ENCODE measurements around the gene ASAP3. TPM values are rescaled to one million over a fixed set of nuclear protein-coding genes. Genes with fewer than 3 reads are reported as not detected.
A peak's percentile ranks its signal among the peaks of the same experiment; 100 is the strongest.
"Not testable (repeated sequence)": the region's sequence is repeated elsewhere in the genome, so short reads cannot be mapped to it uniquely, and the experiment has no call there.

ASAP3 gene
- total RNA-seq, 1 donor from 2014 or later = 66.7 TPM

DNA sequence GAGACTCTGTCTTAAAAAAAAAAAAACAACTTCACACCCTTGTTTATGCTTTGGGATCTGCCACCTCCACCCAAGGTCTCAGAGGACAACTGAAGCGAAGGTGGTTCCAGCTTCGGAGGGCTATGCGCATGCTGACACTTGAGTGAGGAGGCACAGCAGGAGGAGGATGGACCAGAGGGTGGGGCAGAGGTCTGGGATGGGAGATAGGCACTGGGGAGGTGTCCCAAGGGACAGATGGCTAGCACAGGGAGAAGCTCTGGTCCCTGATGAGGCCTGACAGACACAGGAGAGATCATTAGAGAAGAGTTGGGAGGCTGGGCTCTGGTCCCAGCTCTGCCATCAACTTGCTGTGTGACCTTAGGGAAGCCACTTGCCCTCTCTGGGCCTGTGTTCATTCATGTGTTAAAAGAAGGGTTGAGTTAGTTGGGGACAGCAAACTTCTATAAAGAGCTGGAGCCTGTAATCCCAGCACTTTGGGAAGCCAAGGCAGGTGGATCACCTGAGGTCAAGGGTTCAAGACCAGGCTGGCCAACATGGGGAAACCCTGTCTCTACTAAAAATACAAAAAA is 30.2 kb upstream of the ASAP3 start:
- peak; percentile 11 for DNase-seq

DNA sequence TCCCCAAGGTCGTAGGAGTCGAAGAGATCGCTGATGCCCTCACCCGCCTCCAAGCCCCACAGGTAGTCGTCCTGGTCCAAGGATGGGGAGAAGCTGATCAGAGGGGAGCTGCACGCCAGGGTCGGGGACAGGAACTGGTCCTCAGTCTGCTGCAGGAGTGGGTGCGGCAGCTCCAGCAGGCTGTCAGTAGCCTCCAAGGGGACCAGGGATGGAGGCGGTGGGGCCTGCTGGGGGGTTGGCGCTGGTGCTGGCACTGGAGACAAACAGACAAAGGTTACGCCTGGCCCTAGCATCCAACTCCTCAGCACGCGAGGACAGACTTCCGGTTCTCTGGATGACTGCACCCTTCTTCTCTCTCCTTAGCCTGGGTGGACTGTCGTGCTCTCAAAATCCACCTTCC is 25.9 kb upstream of the ASAP3 start:
- no peak for DNase-seq

DNA sequence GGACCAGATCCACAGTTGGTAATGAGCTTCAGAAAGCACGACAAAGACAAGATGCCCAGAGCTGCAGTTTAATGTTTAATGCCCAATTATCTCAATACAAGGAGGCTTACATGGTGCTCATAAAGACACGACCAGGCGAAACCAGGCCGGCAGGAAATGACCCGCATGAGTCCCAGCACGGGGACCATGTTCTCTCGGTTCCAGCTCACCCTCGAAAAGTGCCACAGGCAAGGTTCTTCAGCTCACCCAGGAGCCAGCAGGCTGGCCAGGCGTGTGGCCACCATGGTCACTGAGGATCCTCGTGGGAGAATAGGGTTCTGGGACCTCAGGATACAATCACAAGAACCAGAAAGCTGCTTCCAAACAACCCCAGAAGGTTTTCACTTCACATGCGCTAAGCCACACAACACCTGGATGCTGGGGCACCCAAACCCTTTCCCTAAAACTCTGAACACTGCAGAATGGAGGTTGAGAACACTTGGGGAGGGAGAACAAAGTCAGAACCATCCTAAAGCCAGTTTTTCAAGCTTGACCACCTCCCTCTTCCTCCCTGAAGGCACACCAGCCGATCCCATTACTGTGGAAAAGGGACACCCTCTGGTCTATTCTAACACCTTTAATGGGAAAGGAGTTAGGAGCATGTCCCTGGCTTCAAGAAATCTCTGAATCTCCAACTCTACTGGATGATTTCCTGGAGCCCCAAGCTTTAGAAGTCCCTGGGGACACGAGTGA is 22.6 kb upstream of the ASAP3 start:
- DNase-seq = no peak

DNA sequence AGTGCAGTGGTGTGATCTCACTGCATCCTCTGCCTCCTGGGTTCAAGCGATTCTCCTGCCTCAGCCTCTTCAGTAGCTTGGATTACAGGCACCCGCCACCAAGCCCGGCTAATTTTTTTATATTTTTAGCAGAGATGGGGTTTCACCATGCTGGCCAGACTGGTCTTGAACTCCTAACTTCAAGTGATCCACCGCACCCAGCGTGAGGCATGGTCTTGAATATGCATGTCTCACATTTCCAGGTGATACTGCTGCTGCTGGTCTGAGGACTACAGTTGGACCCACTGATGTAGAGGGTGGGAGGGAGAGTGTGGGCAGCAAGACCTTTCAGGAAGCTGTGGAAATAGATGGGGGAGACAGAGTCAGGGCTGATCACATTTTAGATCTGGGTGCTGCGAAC is 21.9 kb upstream of the ASAP3 start:
- DNase-seq = no peak

DNA sequence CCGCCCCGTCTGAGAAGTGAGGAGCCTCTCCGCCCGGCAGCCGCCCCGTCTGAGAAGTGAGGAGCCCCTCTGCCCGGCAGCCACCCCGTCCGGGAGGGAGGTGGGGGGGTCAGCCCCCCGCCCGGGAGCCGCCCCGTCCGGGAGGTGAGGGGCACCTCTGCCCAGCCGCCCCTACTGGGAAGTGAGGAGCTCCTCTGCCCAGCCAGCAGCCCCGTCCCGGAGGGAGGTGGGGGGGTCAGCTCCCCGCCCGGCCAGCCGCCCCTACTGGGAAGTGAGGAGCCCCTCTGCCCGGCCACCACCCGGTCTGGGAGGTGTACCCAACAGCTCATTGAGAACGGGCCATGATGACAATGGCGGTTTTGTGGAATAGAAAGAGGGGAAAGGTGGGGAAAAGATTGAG is 20.2 kb upstream of the ASAP3 start:
- not testable (repeated sequence) for DNase-seq

DNA sequence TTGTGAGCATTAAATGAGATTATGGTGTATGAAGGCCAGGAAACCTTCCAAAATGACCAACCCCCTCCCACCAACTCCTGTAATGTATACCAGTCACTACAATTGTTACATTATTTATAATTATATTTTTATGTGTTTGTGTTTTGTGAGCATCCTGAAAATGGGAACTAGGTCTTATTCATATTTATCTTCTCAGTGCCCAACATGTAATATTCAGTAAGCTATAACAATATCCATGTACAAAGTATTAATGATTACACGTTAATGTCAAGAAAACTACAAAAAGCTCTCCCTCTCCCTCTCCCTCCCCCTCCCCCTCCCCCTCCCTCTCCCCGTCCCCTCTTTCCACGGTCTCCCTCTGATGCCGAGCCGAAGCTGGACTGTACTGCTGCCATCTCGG is 19.0 kb upstream of the ASAP3 start:
- no peak for DNase-seq

DNA sequence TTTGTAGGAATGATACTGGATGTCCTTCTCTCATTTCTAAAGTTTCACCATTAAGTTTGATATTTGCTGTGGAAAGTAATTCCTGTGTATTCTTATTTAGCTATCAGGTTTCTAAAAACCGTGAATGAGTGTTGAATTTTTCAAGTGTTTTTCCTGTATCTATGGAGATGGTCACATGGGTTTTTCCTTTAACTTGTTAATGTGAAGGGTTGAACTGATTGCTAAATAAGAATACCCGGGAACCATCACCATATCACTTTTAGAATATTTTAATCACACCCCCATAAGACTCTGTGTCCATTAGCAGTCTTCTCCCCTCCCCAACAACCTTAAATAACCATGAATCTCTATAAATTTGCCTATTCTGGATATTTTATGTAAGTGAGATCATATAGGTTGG is 16.5 kb upstream of the ASAP3 start:
- no peak for DNase-seq

DNA sequence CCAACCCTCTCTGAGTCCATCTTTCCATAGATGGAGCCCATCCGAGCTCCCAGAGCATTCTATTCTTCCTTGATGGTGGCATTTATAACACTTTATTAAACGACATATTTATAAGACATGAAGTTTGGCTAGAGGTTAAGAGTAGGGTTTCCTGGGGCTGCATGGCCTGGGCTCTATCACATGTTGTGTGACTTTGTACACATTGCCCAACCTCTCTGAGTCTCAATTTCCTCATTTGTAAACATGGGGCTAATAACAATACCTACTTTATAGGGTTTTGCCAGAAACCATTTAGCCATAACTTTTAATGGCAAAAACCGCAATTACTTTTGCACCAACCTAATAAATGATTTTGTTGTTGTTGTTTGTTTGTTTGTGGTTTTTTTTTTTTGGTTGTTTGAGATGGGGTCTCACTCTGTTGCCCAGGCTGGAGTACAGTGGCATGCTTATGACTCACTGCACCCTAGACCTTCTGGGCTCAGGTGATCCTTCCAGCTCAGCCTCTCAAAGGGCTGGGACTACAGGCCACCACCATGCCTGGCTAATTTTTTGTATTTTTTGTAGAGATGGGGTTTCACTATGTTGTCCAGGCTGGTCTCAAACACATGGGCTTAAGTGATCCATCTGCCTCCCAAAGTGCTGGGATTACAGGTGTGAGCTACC is 13.9 kb upstream of the ASAP3 start:
- no peak for DNase-seq

DNA sequence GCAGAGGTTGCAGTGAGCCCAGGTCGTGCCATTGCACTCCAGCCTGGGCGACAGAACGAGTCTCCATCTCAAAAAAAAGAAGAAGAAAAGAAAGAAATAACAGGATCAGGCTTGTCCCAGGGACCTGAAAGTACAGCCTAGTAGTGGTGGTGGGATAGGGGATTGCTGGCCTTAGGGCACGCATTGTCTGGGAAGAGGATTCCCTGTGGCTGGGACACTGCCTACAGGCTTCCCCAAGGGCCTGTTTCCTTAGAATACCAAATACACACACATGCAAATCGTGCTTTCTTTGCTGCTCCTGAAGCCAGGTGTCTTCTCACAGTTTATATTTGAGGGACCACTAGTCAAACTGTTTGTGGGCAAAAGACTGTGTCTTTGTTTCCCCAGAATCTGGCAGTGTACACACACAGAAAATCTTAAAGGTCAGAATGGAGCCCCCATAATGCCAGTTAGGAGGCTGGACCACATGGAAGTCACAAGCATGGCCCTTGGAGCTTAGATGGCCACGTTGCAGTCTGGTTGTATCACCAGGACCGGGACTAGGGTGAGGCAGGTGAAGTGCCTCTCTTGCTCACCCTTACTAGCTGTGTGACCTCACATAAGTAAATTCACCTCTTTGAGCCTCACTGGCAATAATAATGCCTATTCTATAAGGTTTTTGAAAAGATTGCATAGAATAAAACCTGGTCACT is 12.7 kb upstream of the ASAP3 start:
- DNase-seq = no peak

DNA sequence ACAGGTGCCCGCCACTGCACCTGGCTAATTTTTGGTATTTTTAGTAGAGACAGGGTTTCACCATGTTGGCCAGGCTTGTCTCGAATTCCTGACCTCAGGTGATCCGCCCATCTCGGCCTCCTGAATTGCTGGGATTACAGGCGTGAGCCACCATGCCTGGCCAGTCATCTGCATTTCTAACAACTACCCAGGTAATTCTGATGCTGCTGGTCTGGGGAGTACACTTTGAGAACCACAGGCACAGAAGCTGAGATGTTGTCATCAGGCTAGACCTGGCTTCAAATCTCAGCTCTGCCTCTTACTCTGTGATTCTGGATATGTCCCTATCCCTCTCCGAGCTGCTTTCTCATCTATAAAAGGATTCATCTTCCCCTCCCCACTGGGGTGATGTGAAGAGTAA is 10.9 kb upstream of the ASAP3 start:
- DNase-seq = not testable (repeated sequence)

DNA sequence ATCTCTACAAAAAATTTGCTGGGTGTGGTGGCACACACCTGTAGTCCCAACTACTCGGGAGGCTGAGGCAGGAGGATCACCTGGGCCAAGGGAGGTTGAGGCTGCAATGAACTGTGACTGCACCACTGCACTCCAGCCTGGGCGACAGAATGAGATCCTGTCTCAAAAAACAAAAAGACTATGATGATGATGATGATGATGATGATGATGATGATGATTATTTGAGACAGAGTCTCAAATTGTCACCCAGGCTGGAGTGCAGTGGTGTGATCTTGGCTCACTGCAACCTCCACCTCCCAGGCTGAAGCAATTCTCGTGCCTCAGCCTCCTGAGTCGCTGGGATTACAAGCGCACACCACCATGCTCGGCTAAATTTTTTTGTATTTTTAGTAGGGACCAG is 8.8 kb upstream of the ASAP3 start:
- DNase-seq = not testable (repeated sequence)

DNA sequence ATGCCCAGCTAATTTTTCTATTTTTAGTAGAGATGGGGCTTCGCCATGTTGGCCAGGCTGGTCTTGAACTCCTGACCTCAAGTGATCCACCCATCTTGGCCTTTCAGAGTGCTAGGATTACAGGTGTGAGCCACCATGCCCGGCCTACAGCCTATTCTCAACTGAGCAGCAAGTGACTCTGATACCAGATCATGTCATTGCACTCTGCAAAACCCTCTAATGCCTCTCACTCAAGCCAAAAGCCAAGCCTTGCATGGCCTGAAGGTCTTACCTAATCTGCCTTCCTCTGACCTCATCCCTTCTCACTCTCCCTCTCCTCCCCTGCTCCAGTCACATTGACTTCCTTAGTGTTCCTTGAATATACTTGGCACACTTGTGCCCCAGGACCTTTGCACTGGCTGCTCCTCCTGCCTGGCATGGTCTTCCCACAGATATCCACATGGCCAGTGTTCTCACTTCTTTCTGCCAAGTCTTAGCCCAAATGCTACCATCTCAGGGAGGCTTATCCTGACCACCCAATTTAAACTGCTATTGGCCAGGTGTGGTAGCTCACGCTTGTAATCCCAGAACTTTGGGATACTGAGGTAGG is 8.2 kb upstream of the ASAP3 start:
- no peak for DNase-seq

DNA sequence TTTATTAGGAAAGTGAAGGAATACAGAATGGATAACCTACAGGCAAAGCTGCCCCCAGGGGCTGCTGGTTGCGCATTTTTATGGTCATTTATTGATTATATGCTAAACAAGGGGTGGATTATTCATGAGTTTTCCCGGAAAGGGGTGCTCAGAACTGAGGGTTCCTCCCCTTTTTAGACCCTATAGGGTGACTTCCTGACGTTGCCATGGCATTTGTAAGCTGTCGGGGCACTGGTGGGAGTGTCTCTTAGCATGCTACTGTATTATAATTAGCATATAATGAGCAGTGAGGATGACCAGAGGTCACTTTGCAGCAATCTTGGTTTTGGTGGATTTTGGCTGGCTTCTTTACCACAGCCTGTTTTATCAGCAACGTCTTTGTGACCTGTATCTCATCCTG is 5.9 kb upstream of the ASAP3 start:
- DNase-seq = no peak

DNA sequence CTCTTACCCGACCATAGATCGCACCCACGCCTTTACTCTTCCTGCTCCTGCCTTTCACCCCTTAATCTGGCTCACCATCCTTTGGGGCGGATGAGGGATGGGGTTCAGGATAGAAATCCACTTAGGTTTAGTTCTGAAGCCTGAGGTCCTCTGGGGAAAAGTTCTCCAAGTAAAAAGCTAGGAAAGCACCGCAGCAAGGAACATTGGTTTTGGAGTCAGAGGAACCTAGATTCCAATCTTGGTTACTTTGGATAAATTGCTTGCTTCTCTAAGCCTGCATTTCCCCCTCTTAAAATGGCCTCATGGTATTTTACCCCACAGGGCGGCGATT is 988 bp upstream of the ASAP3 start:
- no peak for DNase-seq

DNA sequence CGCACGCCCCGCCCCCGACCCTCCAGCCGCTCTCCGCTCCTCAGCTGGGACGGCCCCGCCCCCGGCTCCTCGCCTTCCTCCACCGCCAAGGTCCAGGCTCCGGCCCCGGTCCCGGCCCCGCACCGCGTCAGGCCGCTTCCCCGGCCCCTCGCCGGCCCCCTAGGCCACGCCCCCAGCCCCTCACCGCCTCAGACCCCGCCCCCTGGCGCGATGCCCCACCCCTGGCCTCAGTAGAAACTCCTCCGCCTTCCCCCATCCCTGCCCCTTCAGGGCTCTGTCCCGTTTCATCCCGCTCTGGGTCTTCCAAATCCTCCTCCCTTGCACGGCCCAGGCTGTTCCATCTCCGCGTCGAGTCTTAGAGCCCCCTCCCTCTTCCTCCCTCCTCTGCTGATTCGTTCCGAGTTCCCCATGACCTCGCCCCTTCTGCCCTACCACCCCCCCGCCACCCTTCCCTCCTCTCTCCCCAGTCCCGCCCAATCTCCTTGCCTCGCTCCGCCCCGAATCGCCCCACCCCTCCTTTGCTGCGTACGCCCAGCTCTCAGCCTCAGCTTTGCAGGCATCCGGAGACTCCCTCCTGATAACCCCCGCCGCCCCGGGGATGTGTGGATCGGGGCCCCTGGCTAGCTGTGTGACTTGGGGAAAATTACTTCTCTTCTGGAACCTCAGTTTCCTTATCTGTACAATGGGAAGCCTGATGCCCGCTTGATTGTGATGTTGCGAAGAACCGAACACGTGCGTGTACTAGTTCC is 448 bp upstream of the ASAP3 start:
- peak; percentile 97 for DNase-seq

DNA sequence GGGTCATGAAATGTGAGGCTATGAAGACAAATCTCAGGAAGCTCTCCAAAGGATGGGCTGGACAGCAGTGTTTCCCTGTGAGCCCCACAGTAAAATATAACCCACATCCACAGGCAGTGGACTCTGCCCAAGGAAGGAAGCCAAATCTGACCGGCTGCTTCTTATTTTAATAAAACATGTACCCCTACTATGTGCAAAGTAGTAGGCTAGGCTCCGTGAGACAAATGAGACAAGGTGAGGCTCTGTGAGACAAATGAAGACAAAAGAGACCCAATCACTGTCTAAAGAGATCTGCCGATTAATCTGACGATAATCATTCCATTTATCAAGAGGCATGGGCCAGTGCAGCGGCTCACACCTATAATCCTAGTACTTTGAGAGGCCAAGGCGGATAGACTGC is 2.1 kb downstream of the ASAP3 start:
- DNase-seq = no peak

DNA sequence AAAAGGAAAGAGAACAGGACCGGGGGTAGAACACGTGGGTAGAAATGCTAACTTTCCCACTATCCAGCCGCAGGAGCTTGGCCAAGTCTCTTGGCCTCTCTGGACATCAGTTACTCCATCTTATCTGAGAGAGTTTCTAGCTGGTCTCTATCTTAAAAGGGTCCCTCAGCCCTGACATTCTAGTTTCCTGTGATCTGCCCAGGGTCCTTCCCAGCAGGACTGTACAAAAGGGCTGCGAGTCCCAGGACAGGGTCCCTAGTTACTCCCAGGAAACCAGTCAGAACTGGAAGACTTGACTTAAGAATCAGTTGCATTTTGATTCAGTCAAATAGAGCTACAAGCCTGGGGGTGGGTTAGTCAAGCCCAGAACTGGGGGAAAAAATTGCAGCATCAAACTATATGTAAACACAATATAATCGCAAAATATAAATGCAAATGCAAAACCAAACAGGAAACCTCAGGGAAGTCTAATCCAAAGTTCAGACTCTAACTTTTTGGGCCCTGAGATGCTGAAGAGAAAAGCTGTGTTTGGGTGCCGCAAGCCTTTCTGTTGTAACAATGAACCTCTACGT is 2.9 kb downstream of the ASAP3 start:
- DNase-seq = no peak

DNA sequence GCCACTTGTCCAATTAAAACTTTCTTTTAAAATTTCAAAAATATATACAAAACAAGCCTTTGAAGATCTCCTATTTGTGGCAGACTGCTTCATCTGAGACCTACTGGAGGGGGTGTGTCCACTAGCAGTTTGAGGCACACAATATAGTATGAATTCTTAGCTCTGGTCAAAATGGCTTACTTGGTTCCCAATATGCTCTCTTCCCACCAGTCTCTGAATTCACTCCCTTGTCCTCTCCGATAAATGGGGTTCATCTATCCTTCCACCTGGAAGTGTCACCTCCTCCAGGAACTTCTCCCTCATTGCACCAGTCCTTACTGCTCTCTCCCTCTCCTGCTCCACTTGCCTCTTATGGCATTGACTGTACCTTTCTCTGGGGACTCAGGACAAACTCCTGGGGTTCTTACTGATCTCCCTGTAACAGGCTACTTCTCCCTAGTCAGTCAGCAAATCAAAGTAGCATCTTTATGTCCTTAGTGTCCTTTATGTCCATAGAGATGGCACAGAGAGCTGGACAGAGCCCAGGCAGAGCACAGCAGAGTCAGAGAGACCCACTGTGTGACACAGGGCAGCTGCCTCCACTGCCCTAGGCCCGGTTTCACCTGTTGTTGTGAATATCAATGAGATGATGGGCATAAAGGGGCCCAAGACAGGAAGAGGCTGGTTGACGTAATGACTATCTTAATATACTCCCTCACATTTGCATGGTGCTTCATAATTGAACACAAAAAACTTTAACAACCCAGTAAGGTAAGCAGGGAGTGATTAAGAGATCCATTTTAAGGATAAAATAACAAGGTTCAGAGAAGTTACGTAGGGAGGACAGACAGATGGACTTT is 3.6 kb downstream of the ASAP3 start:
- no peak for DNase-seq

DNA sequence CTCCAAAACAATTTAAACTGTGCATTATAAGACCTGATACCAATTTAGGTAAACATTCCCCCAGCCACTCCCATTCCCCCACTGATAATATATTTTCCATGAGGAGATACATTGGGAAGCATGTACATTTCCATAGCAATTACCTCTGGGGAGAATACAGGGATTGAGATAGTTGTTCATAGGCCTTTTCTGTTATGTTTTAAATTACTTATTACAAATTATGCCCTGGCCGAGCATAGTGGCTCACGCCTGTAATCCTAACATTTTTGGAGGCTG is 4.4 kb downstream of the ASAP3 start:
- DNase-seq = no peak

DNA sequence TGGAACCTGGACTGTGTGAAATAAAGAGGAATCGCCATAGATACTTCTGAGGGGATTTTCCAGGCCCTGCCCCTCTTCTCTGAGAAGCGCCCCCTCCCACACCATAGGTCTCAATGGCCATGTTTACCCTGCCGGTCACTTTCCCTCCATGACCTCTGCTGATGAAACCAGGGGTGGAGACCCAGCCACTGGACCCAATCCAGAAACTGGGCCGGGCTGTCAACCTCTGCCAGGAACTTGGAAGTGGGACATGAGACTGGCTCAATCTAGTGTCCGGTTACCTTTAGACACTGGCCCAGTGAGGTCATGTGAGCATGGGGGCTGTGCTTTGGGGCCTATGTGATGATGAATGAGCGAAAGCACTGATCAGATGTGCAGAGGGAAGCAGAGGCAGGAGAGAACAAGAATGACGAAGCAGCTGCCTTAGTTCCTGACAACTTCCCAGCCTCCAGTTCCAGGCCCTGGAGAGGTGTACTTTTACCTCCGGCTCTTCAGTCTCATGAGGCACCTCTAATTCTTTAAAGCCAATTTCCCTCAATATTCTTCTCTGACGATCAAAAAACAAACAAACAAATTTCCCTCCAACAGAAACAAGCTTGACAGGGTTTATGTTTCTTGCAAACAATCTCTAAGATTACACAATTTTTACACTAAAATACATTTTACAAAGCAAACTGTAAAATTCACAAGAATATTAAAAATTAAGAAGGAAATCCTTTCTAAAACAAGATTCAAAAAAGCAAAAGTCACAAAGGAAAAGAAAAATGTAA is 4.9 kb downstream of the ASAP3 start:
- DNase-seq = peak; percentile 71
